ENCODE results near the gene B4GAT1. TPM values are rescaled to one million over a fixed set of nuclear protein-coding genes. Genes with fewer than 3 reads are reported as not detected.

B4GAT1 gene
- total and polyA plus RNA-seq, 2 of the 13 experiments (the other 11 are each of a cell fraction or from before 2014, with no cell fraction given) = 40.4 to 109 TPM

DNA sequence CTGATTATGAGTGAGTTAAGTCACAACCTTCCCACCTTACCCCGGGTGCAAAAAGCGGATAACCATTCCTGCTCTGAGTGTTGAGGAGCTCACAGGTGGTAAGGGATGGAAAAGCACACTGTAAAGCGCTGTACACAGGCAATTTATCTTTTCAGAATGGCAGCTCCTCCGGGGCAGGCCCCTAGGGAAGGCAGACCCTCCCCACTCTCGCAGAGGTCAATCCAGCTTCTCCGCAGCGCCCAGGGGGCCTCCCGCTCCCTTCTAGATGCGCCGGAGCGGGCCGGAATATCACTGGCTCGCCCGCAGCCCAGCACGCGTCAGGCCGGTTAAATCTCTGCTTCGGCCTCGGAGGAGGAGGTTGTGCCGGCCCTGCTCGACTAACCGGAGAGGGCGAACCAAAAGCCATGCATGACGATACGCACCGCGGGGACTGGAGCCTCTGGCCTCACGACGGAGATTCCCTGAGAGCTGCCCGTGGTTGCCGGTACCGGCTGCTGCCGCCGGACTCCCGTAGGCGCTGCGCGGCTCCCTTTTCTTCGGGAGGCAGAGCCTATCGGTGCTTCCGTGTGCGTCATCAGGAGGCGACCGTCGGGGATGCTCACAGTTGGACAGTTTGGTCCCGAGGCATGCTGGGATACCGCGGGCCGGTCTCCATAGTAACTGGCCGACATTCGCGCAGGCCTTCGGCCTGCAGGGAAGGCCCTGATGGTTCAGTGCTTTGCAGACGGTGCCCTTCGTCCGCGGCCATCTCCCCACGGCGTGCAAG is 2.7 kb downstream of the B4GAT1 start, which contains the start of gene BRMS1 (continued):
- TF ChIP-seq, protein P1, sequence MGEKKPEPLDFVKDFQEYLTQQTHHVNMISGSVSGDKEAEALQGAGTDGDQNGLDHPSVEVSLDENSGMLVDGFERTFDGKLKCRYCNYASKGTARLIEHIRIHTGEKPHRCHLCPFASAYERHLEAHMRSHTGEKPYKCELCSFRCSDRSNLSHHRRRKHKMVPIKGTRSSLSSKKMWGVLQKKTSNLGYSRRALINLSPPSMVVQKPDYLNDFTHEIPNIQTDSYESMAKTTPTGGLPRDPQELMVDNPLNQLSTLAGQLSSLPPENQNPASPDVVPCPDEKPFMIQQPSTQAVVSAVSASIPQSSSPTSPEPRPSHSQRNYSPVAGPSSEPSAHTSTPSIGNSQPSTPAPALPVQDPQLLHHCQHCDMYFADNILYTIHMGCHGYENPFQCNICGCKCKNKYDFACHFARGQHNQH (CRISPR knock-in tag; IDR thresholded peaks at IDR 0.05) = peak; percentile 77
- TF ChIP-seq, protein P2, sequence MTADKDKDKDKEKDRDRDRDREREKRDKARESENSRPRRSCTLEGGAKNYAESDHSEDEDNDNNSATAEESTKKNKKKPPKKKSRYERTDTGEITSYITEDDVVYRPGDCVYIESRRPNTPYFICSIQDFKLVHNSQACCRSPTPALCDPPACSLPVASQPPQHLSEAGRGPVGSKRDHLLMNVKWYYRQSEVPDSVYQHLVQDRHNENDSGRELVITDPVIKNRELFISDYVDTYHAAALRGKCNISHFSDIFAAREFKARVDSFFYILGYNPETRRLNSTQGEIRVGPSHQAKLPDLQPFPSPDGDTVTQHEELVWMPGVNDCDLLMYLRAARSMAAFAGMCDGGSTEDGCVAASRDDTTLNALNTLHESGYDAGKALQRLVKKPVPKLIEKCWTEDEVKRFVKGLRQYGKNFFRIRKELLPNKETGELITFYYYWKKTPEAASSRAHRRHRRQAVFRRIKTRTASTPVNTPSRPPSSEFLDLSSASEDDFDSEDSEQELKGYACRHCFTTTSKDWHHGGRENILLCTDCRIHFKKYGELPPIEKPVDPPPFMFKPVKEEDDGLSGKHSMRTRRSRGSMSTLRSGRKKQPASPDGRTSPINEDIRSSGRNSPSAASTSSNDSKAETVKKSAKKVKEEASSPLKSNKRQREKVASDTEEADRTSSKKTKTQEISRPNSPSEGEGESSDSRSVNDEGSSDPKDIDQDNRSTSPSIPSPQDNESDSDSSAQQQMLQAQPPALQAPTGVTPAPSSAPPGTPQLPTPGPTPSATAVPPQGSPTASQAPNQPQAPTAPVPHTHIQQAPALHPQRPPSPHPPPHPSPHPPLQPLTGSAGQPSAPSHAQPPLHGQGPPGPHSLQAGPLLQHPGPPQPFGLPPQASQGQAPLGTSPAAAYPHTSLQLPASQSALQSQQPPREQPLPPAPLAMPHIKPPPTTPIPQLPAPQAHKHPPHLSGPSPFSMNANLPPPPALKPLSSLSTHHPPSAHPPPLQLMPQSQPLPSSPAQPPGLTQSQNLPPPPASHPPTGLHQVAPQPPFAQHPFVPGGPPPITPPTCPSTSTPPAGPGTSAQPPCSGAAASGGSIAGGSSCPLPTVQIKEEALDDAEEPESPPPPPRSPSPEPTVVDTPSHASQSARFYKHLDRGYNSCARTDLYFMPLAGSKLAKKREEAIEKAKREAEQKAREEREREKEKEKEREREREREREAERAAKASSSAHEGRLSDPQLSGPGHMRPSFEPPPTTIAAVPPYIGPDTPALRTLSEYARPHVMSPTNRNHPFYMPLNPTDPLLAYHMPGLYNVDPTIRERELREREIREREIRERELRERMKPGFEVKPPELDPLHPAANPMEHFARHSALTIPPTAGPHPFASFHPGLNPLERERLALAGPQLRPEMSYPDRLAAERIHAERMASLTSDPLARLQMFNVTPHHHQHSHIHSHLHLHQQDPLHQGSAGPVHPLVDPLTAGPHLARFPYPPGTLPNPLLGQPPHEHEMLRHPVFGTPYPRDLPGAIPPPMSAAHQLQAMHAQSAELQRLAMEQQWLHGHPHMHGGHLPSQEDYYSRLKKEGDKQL (CRISPR knock-in tag; IDR thresholded peaks at IDR 0.05; ENCODE audit: low read depth) = no peak
- TF ChIP-seq, protein P3, sequence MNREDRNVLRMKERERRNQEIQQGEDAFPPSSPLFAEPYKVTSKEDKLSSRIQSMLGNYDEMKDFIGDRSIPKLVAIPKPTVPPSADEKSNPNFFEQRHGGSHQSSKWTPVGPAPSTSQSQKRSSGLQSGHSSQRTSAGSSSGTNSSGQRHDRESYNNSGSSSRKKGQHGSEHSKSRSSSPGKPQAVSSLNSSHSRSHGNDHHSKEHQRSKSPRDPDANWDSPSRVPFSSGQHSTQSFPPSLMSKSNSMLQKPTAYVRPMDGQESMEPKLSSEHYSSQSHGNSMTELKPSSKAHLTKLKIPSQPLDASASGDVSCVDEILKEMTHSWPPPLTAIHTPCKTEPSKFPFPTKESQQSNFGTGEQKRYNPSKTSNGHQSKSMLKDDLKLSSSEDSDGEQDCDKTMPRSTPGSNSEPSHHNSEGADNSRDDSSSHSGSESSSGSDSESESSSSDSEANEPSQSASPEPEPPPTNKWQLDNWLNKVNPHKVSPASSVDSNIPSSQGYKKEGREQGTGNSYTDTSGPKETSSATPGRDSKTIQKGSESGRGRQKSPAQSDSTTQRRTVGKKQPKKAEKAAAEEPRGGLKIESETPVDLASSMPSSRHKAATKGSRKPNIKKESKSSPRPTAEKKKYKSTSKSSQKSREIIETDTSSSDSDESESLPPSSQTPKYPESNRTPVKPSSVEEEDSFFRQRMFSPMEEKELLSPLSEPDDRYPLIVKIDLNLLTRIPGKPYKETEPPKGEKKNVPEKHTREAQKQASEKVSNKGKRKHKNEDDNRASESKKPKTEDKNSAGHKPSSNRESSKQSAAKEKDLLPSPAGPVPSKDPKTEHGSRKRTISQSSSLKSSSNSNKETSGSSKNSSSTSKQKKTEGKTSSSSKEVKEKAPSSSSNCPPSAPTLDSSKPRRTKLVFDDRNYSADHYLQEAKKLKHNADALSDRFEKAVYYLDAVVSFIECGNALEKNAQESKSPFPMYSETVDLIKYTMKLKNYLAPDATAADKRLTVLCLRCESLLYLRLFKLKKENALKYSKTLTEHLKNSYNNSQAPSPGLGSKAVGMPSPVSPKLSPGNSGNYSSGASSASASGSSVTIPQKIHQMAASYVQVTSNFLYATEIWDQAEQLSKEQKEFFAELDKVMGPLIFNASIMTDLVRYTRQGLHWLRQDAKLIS (CRISPR knock-in tag; IDR thresholded peaks at IDR 0.05) = no peak
- no peak for TF ChIP-seq ZC3H4 (CRISPR knock-in tag; IDR thresholded peaks at IDR 0.05; ENCODE audit: borderline replicate concordance)
- peak; percentile 99 for TF ChIP-seq GATAD1 (CRISPR knock-in tag; IDR thresholded peaks at IDR 0.05)
- TF ChIP-seq ZKSCAN5 (CRISPR knock-in tag; IDR thresholded peaks at IDR 0.05) = no peak
- TF ChIP-seq GATA4 (IDR thresholded peaks at IDR 0.05; ENCODE audit: borderline replicate concordance, low read depth) = peak; percentile 35; the same call in 1 of the 2 replicates
- no peak for TF ChIP-seq ZMYM3 (CRISPR knock-in tag; IDR thresholded peaks at IDR 0.05)
- no peak for TF ChIP-seq ZSCAN30 (CRISPR knock-in tag; IDR thresholded peaks at IDR 0.05)
- TF ChIP-seq ZNF644 (CRISPR knock-in tag; IDR thresholded peaks at IDR 0.05; ENCODE audit: low read depth) = no peak
- TF ChIP-seq, protein P4, sequence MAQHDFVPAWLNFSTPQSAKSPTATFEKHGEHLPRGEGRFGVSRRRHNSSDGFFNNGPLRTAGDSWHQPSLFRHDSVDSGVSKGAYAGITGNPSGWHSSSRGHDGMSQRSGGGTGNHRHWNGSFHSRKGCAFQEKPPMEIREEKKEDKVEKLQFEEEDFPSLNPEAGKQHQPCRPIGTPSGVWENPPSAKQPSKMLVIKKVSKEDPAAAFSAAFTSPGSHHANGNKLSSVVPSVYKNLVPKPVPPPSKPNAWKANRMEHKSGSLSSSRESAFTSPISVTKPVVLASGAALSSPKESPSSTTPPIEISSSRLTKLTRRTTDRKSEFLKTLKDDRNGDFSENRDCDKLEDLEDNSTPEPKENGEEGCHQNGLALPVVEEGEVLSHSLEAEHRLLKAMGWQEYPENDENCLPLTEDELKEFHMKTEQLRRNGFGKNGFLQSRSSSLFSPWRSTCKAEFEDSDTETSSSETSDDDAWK (CRISPR knock-in tag; IDR thresholded peaks at IDR 0.05) = no peak
- TF ChIP-seq AKAP8 (CRISPR knock-in tag; IDR thresholded peaks at IDR 0.05) = no peak
- TF ChIP-seq KDM3A (CRISPR knock-in tag; IDR thresholded peaks at IDR 0.05; ENCODE audit: low read depth) = peak; percentile 88
- TF ChIP-seq, protein P5, sequence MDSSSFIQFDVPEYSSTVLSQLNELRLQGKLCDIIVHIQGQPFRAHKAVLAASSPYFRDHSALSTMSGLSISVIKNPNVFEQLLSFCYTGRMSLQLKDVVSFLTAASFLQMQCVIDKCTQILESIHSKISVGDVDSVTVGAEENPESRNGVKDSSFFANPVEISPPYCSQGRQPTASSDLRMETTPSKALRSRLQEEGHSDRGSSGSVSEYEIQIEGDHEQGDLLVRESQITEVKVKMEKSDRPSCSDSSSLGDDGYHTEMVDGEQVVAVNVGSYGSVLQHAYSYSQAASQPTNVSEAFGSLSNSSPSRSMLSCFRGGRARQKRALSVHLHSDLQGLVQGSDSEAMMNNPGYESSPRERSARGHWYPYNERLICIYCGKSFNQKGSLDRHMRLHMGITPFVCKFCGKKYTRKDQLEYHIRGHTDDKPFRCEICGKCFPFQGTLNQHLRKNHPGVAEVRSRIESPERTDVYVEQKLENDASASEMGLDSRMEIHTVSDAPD (CRISPR knock-in tag; IDR thresholded peaks at IDR 0.05) = 0 out of 2 replicates have a peak, but pooled peaks have one; percentile 48
- peak; percentile 70; the same call in 1 of the 2 replicates for TF ChIP-seq ZNF230 (CRISPR knock-in tag; IDR thresholded peaks at IDR 0.05)
- no peak for TF ChIP-seq NR2F2 (IDR thresholded peaks at IDR 0.05; ENCODE audit: borderline replicate concordance, low read depth)
